Measurements from ENCODE around the gene IFT81.

DNA sequence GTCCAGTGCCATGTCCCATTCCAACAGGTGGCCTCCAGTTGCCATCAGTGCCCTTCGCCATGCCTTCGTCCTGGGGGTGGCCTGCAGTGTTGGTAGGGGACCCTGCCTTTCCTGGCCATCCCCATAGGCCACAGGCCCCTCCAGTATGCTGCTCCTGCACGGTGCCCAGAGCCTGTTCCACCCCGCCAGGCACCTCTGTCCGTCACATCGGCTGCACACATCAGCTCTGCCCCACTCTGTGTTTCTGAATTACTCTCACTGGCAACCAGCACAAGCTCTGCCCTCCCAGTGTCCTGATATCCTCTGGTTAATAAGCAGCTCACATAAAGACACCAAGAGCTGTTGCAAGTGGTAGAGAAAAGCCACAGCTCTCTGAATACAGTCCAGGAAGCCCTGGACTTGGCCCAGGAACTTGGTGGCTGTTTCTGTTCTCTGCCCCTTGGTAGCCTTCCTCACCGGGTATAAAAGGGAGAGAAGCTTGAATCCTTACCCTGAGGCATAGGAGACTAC lies 125.6 kb downstream of the IFT81 start:
- TF ChIP-seq, protein P1, sequence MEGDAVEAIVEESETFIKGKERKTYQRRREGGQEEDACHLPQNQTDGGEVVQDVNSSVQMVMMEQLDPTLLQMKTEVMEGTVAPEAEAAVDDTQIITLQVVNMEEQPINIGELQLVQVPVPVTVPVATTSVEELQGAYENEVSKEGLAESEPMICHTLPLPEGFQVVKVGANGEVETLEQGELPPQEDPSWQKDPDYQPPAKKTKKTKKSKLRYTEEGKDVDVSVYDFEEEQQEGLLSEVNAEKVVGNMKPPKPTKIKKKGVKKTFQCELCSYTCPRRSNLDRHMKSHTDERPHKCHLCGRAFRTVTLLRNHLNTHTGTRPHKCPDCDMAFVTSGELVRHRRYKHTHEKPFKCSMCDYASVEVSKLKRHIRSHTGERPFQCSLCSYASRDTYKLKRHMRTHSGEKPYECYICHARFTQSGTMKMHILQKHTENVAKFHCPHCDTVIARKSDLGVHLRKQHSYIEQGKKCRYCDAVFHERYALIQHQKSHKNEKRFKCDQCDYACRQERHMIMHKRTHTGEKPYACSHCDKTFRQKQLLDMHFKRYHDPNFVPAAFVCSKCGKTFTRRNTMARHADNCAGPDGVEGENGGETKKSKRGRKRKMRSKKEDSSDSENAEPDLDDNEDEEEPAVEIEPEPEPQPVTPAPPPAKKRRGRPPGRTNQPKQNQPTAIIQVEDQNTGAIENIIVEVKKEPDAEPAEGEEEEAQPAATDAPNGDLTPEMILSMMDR (IDR thresholded peaks at IDR 0.05; ENCODE audit: low read depth, low read length) = no peak
- no peak for TF ChIP-seq EZH2phosphoT487 (IDR thresholded peaks at IDR 0.05; ENCODE audit: low read depth)
